Ecto neural progenitor cell (in vitro differentiated cells): ENCODE measurements around the gene DNAH2.

Source experiments
- DNase-seq: peaks from one replicate; pipeline ENCODE4 v3.0.0-alpha.2; 2018; ENCODE audit warnings: low spot score

DNAH2 gene

DNA sequence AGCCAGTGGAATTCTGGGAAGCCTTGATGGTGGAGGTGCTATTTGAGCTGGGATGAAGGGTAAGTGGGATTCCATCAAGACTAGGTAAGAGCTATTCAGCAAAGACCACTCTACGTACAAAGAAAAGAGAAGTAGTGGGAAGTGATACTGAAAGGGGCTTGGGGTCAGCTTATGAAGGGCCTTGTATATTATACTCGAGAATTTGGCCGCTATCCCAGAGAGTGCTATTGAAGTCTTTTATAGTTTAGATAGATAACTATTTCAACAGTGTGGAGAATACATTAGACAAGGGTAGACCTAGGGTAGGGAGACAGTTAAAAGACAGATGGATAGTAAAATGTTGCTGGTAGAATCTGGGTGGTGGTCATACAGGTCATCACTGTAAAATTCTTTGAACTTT lies 10.3 kb downstream of the DNAH2 start:
- no peak for DNase-seq

- DNase-seq = no peak
Measured at GRCh38 chr17:7729816-7730215, 12.3 kb downstream of the DNAH2 start.

GRCh38 chr17:7732981-7733539 lies 15.5 kb downstream of the DNAH2 start:
- DNase-seq = no peak

GRCh38 chr17:7737601-7738000 lies 20.1 kb downstream of the DNAH2 start:
- no peak for DNase-seq

DNA sequence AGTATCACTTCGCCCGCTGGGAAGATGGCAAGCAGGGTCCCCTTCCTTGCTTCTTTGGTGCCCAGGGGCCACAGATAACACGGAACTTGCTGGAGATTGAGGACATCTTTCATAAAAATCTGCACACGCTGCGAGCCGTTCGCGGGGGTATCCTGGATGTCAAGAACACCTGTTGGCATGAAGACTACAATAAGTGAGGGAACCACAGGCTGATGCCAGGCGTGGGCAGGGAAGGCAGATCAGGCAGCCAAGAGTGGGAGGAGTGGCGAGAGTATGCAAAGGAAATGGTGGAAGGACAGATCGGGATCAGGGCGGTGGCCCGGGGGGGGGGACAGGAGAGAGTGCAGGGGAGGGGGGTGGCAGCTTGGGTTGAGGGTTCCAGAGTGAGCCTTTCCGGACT lies 22.2 kb downstream of the DNAH2 start:
- DNase-seq = no peak

GRCh38 chr17:7740481-7741001 lies 23.0 kb downstream of the DNAH2 start:
- no peak for DNase-seq

GRCh38 chr17:7742729-7743128 lies 25.2 kb downstream of the DNAH2 start:
- DNase-seq = no peak

GRCh38 chr17:7744416-7744815 lies 26.9 kb downstream of the DNAH2 start:
- no peak for DNase-seq

- DNase-seq = no peak
Measured at GRCh38 chr17:7745748-7746470, 28.4 kb downstream of the DNAH2 start.

- no peak for DNase-seq
Measured at GRCh38 chr17:7747635-7748071, 30.1 kb downstream of the DNAH2 start.

DNA sequence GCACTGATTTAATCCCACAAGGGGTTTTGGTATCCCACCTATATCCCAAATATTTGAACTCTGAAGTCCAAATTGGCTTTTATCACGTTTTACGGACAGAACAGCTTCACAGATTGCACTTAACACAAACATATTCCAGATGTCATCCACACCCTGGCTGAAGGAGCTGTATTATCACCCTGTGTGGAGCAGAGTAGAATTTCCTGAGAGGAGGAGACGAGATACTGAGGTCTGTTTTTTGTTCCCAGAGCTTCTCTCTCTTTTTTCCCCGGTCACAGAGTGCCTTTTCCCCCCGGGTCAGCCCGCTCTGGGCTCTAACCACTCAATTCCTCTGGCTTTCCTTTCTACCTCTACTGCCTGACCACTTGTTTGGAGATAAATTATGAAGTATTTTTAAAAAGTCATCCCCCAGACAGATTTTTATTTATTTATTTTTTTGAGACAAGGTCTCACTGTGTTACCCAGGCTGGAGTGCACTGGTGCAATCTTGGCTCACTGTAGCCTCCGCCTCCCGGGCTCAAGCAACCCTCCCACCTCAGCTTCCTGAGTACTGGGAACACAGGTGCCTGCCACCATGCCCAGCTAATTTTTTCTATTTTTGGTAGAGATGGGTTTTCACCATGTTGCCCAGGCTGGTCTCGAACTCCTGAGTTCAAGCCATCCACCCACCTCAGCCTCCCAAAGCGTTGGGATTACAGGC lies 30.7 kb downstream of the DNAH2 start:
- DNase-seq = no peak

- DNase-seq = no peak
Measured at GRCh38 chr17:7750321-7750821, 32.8 kb downstream of the DNAH2 start.

DNA sequence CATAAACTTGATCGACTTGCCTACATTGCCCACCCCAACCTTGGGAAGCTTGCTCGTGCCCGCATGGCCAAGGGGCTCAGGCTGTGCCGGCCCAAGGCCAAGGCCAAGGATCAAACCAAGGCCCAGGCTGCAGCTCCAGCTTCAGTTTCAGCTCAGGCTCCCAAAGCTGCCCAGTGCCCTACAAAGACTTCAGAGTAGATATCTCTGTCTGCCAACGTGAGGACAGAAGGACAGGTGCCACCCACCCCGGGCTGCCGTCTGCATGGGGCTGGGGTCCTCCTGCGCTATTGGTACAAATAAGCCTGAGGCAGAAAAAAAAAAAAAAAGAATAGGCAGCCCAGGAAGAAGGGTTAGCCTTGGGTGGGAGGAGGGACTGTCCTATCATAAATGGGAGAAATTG lies 37.1 kb downstream of the DNAH2 start:
- no peak for DNase-seq

DNA sequence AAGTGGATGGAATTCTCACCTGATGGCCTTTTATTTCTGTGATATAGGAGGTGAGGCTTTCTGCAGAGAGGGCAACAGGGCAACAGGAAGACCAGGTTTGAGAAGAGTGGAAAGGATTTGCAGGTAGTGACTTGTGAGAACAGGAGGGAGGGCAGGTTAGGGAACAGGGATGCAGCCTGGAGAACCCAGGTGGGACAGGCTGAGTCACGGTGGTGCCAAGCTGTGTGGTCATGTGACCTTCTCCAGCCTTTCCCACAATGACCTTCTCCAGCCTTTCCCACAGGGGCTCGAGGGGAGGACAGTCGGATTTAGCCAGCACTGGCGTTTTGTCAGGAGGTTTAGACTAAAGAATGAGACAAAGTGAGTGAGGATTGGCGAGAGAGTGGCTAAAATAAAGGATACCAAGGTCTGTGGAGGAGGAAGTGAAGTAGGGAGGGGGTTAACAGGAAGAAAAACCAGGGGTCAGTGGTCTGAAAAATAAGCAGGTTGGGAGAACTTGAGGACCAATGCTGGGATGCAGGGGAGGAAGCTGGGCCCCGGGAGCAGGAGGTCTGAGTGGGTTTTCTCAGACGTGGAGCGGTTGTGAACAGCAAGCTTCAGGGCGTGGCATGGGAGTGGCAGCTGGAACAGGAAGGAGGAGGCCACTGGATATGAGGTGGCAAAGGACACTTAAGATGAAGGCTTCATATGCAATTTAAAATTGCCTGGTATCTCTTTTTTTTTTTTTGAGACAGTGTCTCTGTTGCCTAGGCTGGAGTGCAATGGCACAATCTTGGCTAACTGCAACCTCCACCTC lies 37.7 kb downstream of the DNAH2 start:
- DNase-seq = no peak

DNA sequence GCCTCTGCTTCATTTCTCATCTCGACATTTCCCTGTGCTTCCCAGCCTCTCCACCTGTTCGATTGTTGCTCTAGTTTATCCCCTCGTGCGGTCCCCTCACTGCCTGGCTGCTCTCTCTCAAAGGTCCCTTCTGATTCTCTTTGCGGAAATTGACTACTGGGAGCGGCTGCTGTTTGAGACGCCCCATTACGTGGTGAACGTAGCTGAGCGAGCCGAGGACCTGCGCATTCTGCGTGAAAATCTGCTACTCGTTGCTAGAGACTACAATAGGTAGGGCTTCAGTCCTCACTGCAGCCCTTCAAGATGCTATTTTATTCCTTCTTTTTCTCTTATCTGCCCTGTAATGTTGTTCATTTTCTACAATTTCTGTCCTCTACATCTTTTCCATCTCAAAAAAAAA lies 39.4 kb downstream of the DNAH2 start:
- DNase-seq = no peak

GRCh38 chr17:7763919-7764318 lies 46.4 kb downstream of the DNAH2 start:
- DNase-seq = no peak

DNA sequence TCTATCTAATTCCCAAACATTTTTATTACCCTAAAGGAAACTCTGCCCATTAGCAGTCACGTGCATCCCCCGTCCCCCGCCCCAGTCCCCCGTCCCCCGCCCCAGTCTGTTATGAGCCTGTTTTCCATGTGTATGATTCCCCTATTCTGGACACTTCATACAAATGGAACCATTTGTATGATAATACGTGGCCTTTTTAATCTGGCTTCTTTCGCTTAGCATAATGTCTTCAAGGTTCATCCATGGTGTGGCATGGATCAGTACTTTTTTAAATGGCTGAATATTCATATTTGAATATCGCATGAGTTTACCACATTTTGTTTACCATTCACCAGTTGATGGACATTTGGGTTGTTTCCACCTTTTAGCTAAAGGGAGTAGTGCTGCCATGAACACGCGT lies 49.5 kb downstream of the DNAH2 start:
- no peak for DNase-seq

DNA sequence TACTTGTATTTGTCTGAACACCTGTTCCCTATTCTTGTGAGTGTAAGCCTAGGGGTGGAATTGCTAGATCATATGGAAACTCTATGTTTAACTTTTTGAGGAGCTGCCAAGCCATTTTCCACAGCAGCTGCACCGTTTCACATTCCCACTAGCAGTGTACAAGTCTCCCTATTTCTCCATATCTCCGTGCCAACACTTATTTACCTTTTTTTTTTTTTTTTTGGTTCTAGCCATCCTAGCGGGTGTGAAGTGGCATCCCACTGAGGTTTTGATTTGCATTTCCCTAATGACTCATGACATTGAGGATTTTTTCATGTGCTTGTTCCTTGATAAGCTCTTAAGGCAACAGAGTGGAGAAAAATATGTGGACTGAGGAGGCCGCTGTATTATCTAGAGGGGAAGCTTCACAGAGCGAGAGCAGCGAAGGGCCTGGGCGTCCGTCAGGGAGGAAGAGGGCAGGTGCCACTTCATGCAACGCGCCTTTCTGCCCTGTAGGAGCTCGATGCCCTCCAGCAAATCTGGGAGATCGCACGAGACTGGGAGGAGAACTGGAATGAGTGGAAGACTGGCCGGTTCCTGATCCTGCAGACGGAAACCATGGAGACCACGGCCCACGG lies 50.0 kb downstream of the DNAH2 start:
- DNase-seq = no peak

DNA sequence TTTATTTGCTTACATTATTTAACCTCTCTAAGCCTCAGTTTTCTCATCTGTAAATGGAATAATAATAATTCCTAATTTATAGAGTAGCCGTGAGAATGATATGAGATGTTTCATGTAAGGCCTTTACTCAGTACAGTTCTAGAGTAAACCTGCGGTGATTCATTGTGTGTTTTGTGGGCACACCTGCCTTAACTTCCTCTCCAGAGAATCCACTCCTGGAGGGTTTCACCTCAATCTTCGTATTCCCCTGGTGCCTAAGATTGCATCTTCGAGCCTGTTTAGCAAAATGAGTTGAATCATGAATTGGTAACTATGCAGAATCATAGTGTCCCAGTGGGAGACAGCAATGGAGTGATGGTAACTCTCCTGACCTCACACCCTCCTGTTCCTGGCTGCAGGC lies 52.3 kb downstream of the DNAH2 start:
- no peak for DNase-seq

- DNase-seq = no peak
Measured at GRCh38 chr17:7774055-7774521, 56.5 kb downstream of the DNAH2 start.

GRCh38 chr17:7775051-7775450 lies 57.5 kb downstream of the DNAH2 start:
- DNase-seq = no peak

- no peak for DNase-seq
Measured at GRCh38 chr17:7777017-7777416, 59.5 kb downstream of the DNAH2 start.
